ENCODE measurements around the gene TAF4.
A peak's percentile ranks its signal among the peaks of the same experiment; 100 is the strongest.

TAF4 gene

DNA sequence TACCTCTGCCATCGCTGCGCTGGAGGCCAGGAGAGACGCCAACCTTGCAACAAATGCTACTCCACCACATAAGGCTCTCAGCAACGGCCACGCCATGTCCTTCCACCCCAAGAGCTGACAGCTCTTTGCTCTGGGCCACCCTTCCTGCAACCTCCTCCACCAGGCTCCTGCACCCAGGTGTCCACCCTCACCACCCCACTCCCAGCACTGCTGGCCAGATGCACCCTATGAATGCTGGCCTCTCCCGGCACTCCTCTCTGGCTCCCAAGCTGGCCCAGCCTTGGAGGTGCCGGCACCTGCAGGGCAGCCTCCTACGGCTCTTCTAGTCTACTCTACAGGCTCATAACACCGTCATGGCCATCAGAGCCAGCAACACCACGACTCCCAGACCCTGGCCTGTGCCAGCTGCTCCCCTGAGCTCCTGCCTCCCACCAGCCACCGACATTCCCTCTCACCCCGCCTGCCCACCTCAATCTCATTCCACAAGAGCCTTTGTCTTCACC lies 11.2 kb downstream of the TAF4 start:
- Histone ChIP-seq H3K27ac (no peak overlapping the region), H3K4me1 (peaks cover 13 to 58% (median 48%) of the 10 kb centered on the region in 10 experiments; a peak in 18 of 20 replicates), H4K20me1 (peaks cover 79 to 90% (median 85%) of the 10 kb centered on the region in 11 experiments; a peak in 21 of 22 replicates), H3K27me3 (no peaks in the 10 kb centered on the region), H3K4me3 (no peak overlapping the region), H3K9ac (no peak overlapping the region), H3K4me2 (peak overlapping the region in 1 of 11 experiments; percentile 48; a peak in 1 of 22 replicates), H3K9me3 (replicated peaks in 1 of 11) (peaks cover 0 to 4% (median 0%) of the 10 kb centered on the region in 11 experiments; a peak in 1 of 22 replicates), H3K36me3 (peaks cover 29 to 54% (median 45%) of the 10 kb centered on the region in 11 experiments)
- TF ChIP-seq Cebpa-rat (IDR thresholded peaks at IDR 0.05) = no peak

DNA sequence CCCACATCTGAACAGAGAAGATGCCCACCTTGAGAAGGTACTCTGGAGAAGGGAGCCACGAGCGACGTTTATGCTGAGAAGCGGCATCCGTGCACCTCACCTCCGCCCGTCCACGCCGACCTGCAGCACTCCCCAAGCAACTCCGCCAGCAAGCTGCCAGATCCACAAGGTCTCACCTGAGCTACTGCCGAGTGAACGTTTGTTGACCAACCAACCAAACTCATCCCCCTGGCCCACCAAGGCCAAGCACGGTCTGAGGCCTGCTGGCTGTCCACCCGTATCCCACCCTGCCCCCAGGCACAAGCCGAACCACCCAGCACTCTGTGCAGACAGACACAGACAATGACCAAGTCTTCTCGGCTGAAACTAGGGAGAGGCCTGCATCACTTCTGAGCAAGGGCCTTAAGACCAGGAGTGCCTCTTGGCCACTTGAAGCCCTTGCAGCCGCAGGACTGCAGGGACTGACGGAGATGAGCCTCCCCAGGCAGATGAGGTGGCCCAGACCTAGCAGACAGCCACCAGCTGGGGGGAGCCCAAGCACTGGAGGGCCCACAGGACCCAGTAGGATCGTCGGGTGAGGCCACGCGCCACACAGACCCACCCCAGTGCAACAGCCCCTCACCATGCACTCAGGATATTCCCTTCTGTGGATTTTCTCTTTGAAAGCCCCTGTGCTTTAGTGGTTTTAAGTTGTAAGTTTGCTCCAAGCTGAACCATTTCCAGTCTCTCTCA lies 12.1 kb downstream of the TAF4 start:
- H3K9me3 ChIP-seq (replicated peaks in 1 of 11) = peaks cover 0 to 4% (median 0%) of the 10 kb centered on the region in 11 experiments; a peak in 1 of 22 replicates
- peak overlapping the region in 1 of 11 experiments; percentile 16; a peak in 1 of 22 replicates for H3K9ac ChIP-seq
- peak overlapping the region in 8 of 11 experiments; percentile 26 to 64 (median 44); a peak in 13 of 22 replicates for H3K4me2 ChIP-seq
- no peak overlapping the region for H3K27ac ChIP-seq
- peaks cover 78 to 90% (median 86%) of the 10 kb centered on the region in 11 experiments; a peak in 21 of 22 replicates for H4K20me1 ChIP-seq
- no peaks in the 10 kb centered on the region for H3K27me3 ChIP-seq
- H3K4me3 ChIP-seq = no peak overlapping the region
- peaks cover 10 to 55% (median 46%) of the 10 kb centered on the region in 10 experiments; a peak in 17 of 20 replicates for H3K4me1 ChIP-seq
- peaks cover 28 to 48% (median 43%) of the 10 kb centered on the region in 11 experiments for H3K36me3 ChIP-seq
- no peak for TF ChIP-seq Cebpa-rat (IDR thresholded peaks at IDR 0.05)

DNA sequence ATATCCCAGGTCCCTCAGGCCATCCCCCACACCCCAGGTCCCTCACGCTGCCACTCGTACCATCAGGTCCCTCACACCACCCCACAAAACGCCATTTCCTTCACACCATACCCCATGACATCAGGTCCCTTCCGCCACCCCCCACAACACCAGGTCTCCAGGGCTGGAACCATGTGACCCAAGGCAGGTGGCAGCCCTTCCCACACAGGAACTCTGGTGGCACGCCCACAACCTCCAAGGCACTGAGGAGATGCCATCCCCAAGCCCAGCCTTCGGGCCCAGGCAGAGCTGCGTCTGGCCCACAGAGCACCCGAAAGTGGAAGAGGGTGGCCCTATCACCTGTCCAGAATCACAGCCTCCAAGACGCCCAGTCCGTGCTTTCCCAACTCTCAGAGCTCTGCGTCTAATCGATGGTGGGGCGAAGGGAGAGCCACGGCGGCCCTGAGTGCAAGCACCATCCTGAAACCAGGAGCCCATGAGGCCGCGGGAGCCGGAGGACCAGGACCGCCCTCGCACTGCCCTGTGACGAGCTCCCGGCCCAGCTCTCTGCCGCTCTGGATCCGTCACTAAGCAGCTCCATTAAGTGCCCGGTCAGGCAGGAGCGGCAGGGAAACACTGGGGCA lies 12.7 kb downstream of the TAF4 start:
- H3K4me2 ChIP-seq = peak overlapping the region in 8 of 11 experiments; percentile 26 to 64 (median 44); a peak in 14 of 22 replicates
- H3K9ac ChIP-seq = peak overlapping the region in 1 of 11 experiments; percentile 16; a peak in 1 of 22 replicates
- H4K20me1 ChIP-seq = peaks cover 84 to 97% (median 92%) of the 10 kb centered on the region in 11 experiments; a peak in 21 of 22 replicates
- H3K9me3 ChIP-seq (replicated peaks in 1 of 11) = peaks cover 0 to 4% (median 0%) of the 10 kb centered on the region in 11 experiments; a peak in 1 of 22 replicates
- no peak overlapping the region for H3K27ac ChIP-seq
- H3K27me3 ChIP-seq = no peaks in the 10 kb centered on the region
- H3K36me3 ChIP-seq = peaks cover 28 to 48% (median 43%) of the 10 kb centered on the region in 11 experiments
- H3K4me1 ChIP-seq = peaks cover 10 to 62% (median 52%) of the 10 kb centered on the region in 10 experiments; a peak in 17 of 20 replicates
- H3K4me3 ChIP-seq = no peak overlapping the region
- no peak for TF ChIP-seq Cebpa-rat (IDR thresholded peaks at IDR 0.05)

DNA sequence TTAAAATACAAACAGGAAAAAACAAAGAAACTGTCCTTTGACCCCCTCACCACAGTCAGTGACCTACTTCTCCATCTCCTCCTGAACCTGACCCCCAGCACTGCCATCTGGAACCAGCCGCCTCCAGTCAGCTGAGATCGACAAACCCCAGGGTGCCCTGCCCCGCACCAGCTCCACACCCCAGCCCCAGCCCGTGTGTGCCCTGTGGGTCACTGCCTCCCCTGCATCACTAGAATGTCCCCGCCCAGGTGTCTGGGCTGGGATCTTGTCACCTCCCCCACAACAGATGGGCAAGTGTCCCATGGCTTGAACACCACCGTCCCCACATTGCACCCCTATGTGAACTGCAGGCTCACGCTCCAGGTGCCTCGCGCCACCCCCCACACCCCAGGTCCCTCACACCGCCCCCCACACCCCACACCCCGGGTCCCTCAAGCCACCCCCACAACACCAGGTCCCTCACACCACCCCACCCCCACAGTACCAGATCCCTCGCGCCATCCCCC lies 13.3 kb downstream of the TAF4 start:
- TF ChIP-seq Cebpa-rat (IDR thresholded peaks at IDR 0.05) = no peak
- Histone ChIP-seq H3K4me3 (no peak overlapping the region), H3K4me2 (peak overlapping the region in 2 of 11 experiments; percentile 49; a peak in 2 of 22 replicates), H3K9me3 (replicated peaks in 1 of 11) (peaks cover 0 to 4% (median 0%) of the 10 kb centered on the region in 11 experiments; a peak in 1 of 22 replicates), H3K27me3 (no peaks in the 10 kb centered on the region), H3K36me3 (peaks cover 28 to 54% (median 47%) of the 10 kb centered on the region in 11 experiments), H4K20me1 (peaks cover 89 to 100% (median 97%) of the 10 kb centered on the region in 11 experiments), H3K9ac (no peak overlapping the region), H3K4me1 (peaks cover 10 to 67% (median 56%) of the 10 kb centered on the region in 10 experiments; a peak in 17 of 20 replicates), H3K27ac (no peak overlapping the region)

DNA sequence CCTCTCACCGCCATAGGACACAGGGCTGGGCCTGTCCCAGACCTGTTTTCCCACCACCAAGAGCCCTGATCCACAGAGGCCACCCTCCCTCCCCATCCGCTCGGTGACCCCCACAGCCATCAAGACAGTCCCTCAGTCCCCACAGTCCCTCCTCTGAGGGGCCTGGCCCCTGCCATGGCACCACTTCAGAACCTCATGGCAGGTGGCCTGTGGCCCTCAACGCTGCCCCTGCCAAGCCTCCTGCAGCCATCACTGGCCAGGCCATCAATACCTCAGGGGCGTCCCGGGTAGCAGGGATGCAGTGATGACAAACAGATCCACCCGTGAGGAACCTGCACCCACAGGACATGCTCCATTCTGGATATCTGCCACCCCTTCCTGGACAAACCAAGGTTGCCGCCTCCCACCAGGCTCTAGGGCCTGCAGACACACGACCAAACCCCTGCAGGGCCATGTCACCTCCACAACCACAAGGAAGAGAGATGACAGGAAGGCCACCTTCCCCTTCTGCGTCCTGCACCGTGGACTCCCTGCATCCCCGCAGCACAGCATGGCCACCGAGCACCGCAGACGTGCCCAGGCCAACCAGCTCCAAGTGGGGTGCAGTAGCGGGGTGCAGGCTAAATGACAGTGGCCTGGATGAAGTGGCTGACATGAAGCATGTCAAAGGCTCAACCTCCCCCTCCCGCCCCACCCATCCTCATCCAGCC lies 14.0 kb downstream of the TAF4 start:
- peak overlapping the region in 4 of 11 experiments; percentile 30 to 51 (median 50); a peak in 8 of 22 replicates for H3K9ac ChIP-seq
- H4K20me1 ChIP-seq = peaks cover 89 to 100% (median 97%) of the 10 kb centered on the region in 11 experiments
- TF ChIP-seq Cebpa-rat (IDR thresholded peaks at IDR 0.05) = no peak

DNA sequence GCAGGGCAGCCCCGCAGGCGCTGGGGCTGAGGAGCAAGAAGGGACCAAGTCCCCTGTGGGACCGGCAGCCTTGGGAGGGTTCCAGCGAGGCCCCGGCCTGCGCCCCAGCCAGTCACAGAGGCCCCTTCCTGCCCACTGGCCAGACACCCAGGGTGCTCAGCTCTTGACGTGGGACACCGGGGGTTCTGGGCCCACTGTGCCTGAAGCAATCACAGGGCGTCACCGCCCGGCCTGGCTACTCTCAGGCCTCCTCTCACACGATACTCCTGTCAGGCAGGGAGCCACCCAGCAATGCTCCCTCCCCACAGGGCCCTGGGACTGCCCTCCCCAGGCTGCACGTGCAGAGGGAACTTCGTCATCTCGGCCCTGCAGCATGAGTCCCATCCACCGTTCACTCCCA lies 14.5 kb downstream of the TAF4 start:
- peak overlapping the region in 10 of 11 experiments; percentile 9 to 75 (median 54); a peak in 18 of 22 replicates for H3K4me2 ChIP-seq
- H3K27me3 ChIP-seq = no peaks in the 10 kb centered on the region
- peaks cover 89 to 100% (median 97%) of the 10 kb centered on the region in 11 experiments for H4K20me1 ChIP-seq
- peaks cover 10 to 73% (median 61%) of the 10 kb centered on the region in 10 experiments; a peak in 17 of 20 replicates for H3K4me1 ChIP-seq
- H3K36me3 ChIP-seq = peaks cover 29 to 61% (median 40%) of the 10 kb centered on the region in 11 experiments
- no peak overlapping the region for H3K4me3 ChIP-seq
- peaks cover 0 to 4% (median 0%) of the 10 kb centered on the region in 11 experiments; a peak in 1 of 22 replicates for H3K9me3 ChIP-seq (replicated peaks in 1 of 11)
- TF ChIP-seq Cebpa-rat (IDR thresholded peaks at IDR 0.05) = no peak
- H3K9ac ChIP-seq = peak overlapping the region in 9 of 11 experiments; percentile 6 to 51 (median 29); a peak in 11 of 22 replicates
- H3K27ac ChIP-seq = peak overlapping the region in 3 of 11 experiments; percentile 19 to 31 (median 30); a peak in 1 of 22 replicates

More for the DNA sequence above, 14.0 kb downstream of the TAF4 start:
- H3K27me3 ChIP-seq = no peaks in the 10 kb centered on the region
- H3K36me3 ChIP-seq = peaks cover 29 to 58% (median 44%) of the 10 kb centered on the region in 11 experiments
- H3K27ac ChIP-seq = 0 out of 22 replicates have a peak overlapping the region, but pooled peaks of 2 of the 11 experiments have one; percentile 19 to 31
- peaks cover 10 to 67% (median 57%) of the 10 kb centered on the region in 10 experiments; a peak in 17 of 20 replicates for H3K4me1 ChIP-seq
- peaks cover 0 to 4% (median 0%) of the 10 kb centered on the region in 11 experiments; a peak in 1 of 22 replicates for H3K9me3 ChIP-seq (replicated peaks in 1 of 11)
- no peak overlapping the region for H3K4me3 ChIP-seq
- H3K4me2 ChIP-seq = peak overlapping the region in 10 of 11 experiments; percentile 9 to 75 (median 54); a peak in 18 of 22 replicates

DNA sequence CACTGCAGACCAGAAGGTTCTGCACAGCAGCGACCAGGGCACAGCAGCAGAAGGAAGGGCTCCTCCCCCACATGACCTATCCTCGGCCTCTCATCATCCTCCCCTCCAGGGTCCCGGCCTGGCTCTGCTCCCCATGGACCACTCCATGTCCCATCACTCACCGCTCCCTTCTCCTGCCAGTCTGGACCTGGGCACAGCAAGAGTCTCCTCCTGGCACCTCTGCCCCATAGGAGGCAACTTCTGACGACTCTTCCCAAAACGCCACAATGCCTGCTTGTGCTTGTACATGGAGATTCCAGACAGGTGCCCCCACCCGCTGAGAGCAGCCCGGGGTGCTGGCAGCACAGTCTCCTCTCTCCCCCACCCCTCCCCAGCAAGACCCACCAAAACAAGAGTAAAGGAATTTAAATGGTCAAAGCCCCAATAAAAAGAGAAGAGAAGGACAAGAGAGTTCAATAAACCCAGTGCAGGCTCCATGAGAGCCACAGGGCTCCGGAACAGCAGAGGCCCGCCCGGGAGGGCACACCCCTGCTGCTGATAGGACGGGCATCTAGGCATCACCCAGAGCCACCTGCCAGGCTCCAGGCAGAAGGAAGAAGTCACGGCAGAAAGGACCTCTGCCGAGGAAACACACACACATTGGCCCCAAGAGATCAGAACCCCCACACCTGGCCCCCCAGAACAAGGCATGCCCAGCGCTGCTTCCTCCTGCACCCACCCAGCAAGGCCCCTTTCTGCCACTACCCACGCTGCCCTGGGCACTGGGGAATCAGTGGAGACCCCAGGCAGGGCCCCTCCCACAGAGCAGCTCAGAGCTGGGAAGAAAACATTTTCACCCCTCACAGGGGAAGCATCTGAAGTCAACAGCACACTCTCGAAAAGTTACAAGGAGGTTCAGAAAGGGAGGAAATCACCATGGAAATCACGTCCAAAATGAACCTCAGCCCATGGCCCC lies 15.2 kb downstream of the TAF4 start:
- H3K27ac ChIP-seq = peak overlapping the region in 4 of 11 experiments; percentile 7 to 31 (median 24); a peak in 1 of 22 replicates
- peaks cover 89 to 100% (median 97%) of the 10 kb centered on the region in 11 experiments for H4K20me1 ChIP-seq
- H3K9me3 ChIP-seq (replicated peaks in 1 of 11) = peaks cover 0 to 4% (median 0%) of the 10 kb centered on the region in 11 experiments; a peak in 1 of 22 replicates
- H3K4me2 ChIP-seq = peak overlapping the region in 9 of 11 experiments; percentile 23 to 75 (median 57); a peak in 16 of 22 replicates
- H3K4me1 ChIP-seq = peaks cover 10 to 80% (median 68%) of the 10 kb centered on the region in 10 experiments; a peak in 17 of 20 replicates
- no peaks in the 10 kb centered on the region for H3K27me3 ChIP-seq
- H3K4me3 ChIP-seq = no peak overlapping the region
- peaks cover 26 to 54% (median 37%) of the 10 kb centered on the region in 11 experiments for H3K36me3 ChIP-seq
- peak overlapping the region in 8 of 11 experiments; percentile 6 to 51 (median 28); a peak in 9 of 22 replicates for H3K9ac ChIP-seq
- TF ChIP-seq Cebpa-rat (IDR thresholded peaks at IDR 0.05) = no peak

Measured in BLaER1 treated with 17β-estradiol and CSF1 and Interleukin-3, amounts not matched to agents 10 nM and 100 nM (cell line).